Neutrophil (primary cell): Measurements from ENCODE around the gene OXLD1.
A peak's percentile ranks its signal among the peaks of the same experiment; 100 is the strongest.

Source experiments
- H3K27ac ChIP-seq: fragments of 200-600 bp; sonication (generic); 2 replicates; pipeline ENCODE4 v1.5.1; 2016; ENCODE audit warnings: mild to moderate bottlenecking, moderate library complexity
- H3K27me3 ChIP-seq: fragments of 200-600 bp; sonication (generic); 2 replicates; pipeline ENCODE4 v1.6.0; 2016; ENCODE audit warnings: mild to moderate bottlenecking
- H3K36me3 ChIP-seq: fragments of 200-600 bp; sonication (generic); 2 replicates; pipeline ENCODE4 v1.5.1; 2017
- H3K4me1 ChIP-seq, 2 experiments: fragments of 200-600 bp in 1 of 2; sonication (generic) in 1 of 2; 1 replicate in 1 of 2; 2 replicates in 1 of 2; pipeline versions ENCODE4 v1.5.1 to v1.6.1; 2013 to 2016; ENCODE audit warnings: low read depth in 1 of 2, low read length in 1 of 2, mild to moderate bottlenecking in 1 of 2, moderate library complexity in 1 of 2; ENCODE audit not compliant: control insufficient read depth in 1 of 2, insufficient read depth in 1 of 2
- H3K4me3 ChIP-seq, 2 experiments: fragments of 200-600 bp in 1 of 2; sonication (generic) in 1 of 2; 1 replicate in 1 of 2; 2 replicates in 1 of 2; pipeline ENCODE4 v1.5.1; 2013 to 2016; ENCODE audit warnings: low read depth in 1 of 2, low read length in 1 of 2, mild to moderate bottlenecking in 1 of 2, moderate library complexity in 1 of 2
- H3K9me3 ChIP-seq: fragments of 200-600 bp; sonication (generic); 2 replicates; pipeline ENCODE4 v1.5.1; 2016
- TF ChIP-seq, protein P1 (sequence below): fragments of 200-600 bp; sonication (generic); IDR thresholded peaks from 2 replicates; pipeline ENCODE4 v1.5.1; 2016; ENCODE audit warnings: antibody characterized with exemption

OXLD1 gene

DNA sequence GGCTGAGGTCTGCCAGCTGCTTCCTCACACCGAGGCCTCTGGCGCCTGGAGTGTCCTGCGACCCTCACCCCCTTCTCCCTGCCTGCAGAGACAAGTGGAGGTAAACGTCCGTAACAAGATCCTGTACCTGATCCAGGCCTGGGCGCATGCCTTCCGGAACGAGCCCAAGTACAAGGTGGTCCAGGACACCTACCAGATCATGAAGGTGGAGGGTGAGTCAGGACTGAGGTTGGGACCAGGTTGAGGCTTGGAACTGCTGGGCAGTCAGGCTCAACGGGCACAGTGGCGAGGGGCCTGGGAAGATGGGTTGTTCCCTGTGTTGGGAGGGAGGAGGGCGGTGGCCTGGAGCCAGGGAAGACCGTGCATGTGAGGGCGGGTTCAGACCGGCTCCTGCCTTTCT, 22.2 kb upstream of the OXLD1 start:
- Histone ChIP-seq H3K4me1 (peaks cover 13 to 14% of the 10 kb centered on the region in 2 experiments), H3K27me3 (no peaks in the 10 kb centered on the region), H3K9me3 (no peaks in the 10 kb centered on the region), H3K27ac (no peak overlapping the region), H3K4me3 (no peak overlapping the region), H3K36me3 (peaks cover 86% of the 10 kb centered on the region)
- TF ChIP-seq, protein P1, sequence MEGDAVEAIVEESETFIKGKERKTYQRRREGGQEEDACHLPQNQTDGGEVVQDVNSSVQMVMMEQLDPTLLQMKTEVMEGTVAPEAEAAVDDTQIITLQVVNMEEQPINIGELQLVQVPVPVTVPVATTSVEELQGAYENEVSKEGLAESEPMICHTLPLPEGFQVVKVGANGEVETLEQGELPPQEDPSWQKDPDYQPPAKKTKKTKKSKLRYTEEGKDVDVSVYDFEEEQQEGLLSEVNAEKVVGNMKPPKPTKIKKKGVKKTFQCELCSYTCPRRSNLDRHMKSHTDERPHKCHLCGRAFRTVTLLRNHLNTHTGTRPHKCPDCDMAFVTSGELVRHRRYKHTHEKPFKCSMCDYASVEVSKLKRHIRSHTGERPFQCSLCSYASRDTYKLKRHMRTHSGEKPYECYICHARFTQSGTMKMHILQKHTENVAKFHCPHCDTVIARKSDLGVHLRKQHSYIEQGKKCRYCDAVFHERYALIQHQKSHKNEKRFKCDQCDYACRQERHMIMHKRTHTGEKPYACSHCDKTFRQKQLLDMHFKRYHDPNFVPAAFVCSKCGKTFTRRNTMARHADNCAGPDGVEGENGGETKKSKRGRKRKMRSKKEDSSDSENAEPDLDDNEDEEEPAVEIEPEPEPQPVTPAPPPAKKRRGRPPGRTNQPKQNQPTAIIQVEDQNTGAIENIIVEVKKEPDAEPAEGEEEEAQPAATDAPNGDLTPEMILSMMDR = no peak

DNA sequence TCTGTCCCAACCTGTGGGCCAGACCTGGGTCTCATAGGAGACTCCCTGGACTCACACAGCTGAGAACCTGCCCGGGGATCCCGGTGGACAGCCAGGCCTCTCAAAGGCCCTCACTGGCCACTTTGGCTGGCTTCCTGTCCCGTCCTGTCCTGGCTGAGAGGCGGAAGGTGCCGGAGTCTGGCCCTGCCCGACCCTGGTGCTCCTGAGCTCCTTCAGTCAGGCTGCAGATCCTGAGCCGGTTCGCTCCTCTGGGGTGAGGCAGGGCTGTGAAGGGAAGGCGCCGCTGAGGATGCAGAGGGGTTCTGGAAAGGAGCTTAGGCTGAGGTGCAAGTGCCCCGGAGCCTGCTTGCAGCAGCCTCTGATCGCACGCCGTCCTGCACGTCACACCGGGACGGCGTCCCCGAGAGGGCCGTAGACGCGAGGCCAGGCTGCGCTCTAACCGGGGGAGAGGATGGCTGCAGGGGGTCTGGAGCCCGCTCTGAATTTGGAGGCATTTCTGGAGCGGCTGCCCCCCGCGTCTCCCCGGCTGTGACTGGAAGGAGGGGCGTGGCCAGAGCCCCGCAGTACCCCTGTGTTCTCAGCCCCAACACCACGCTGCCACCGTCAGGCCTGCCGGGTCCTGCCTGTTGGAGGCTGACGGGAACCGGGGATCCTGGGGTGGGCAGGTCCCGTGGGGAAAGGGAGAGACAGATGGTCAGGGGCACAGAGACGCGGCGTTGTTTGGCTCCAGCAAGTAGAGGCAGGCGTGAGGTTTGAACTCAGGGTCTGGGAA, 21.6 kb upstream of the OXLD1 start:
- Histone ChIP-seq H3K36me3 (peaks cover 79% of the 10 kb centered on the region), H3K4me1 (peaks cover 16 to 18% of the 10 kb centered on the region in 2 experiments), H3K4me3 (no peak overlapping the region), H3K9me3 (no peaks in the 10 kb centered on the region), H3K27me3 (no peaks in the 10 kb centered on the region), H3K27ac (no peak overlapping the region)
- TF ChIP-seq, protein P1 = no peak

DNA sequence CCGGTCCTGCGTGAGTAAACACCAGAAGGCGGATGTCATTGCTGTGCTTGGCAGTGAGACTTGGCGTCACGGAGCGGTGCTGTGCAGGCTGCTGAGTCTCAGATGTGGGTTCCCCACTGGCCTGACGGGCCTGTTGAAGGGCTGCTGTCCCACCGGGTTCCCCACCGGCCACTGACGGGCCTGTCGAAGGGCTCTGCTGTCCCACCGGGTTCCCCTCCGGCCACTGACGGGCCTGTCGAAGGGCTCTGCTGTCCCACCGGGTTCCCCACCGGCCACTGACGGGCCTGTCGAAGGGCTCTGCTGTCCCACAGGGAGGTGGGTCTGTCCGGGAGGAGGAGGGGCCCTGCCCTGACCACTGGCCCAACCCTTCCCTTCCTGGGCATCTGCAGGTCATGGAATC, 20.2 kb upstream of the OXLD1 start:
- peaks cover 23 to 25% of the 10 kb centered on the region in 2 experiments for H3K4me1 ChIP-seq
- no peak overlapping the region for H3K4me3 ChIP-seq
- H3K27me3 ChIP-seq = no peaks in the 10 kb centered on the region
- H3K9me3 ChIP-seq = no peaks in the 10 kb centered on the region
- TF ChIP-seq, protein P1 = no peak
- H3K27ac ChIP-seq = no peak overlapping the region
- peaks cover 66% of the 10 kb centered on the region for H3K36me3 ChIP-seq

DNA sequence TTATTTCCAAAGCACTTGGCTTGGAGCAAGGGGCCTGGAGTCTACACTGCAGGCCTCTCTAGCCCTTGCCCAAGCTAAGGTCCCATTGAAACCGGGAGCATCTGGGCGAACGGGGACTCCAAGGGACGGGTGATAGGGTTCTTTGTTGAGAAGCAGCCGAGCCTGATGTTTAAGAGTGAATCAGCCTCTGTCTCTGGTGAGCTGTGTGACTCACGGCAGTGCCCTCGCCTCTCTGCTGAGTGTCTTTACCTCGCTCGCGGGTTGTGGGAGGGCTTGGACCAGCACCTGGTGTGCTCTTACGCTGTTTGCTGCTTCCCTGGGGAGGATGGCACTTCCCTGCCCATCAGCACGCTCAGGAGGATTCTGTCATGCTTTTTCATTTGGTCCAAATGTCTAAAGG, 18.7 kb upstream of the OXLD1 start:
- H3K4me1 ChIP-seq = peaks cover 23 to 25% of the 10 kb centered on the region in 2 experiments
- TF ChIP-seq, protein P1 = no peak
- peaks cover 51% of the 10 kb centered on the region for H3K36me3 ChIP-seq
- H3K27ac ChIP-seq = no peak overlapping the region
- H3K9me3 ChIP-seq = no peaks in the 10 kb centered on the region
- peak overlapping the region; percentile 84 to 96 for H3K4me3 ChIP-seq
- no peaks in the 10 kb centered on the region for H3K27me3 ChIP-seq

DNA sequence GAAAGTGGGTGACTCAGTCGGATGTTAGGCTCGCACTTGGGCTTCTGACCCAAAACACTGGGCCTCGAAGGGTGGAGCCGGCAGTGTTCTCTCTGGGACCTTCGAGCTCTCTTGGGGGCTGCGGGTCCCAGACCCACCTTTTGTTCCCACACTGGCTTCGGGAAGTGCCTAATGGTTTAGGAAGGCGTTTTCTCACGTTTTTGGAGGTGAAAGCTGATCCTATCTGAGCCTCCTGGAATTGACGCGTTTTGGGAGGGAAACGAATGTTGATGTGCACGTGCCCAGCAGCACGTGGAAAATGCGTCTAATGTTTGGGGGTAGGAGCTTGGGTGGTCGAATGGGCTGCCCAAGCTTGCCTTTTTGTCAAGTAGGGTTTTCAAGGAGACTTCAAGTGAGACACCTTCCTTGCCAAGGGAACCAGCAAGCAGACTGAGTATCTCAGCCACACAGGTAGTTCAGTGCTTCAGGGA, 18.1 kb upstream of the OXLD1 start:
- peak overlapping the region; percentile 84 to 96 for H3K4me3 ChIP-seq
- TF ChIP-seq, protein P1 = no peak
- peaks cover 44% of the 10 kb centered on the region for H3K36me3 ChIP-seq
- H3K4me1 ChIP-seq = peaks cover 23 to 25% of the 10 kb centered on the region in 2 experiments
- no peaks in the 10 kb centered on the region for H3K9me3 ChIP-seq
- H3K27ac ChIP-seq = peak overlapping the region; percentile 82
- no peaks in the 10 kb centered on the region for H3K27me3 ChIP-seq
